ENCODE measurements around the gene MSI2.

- no peak for TF ChIP-seq ZNF274 (IDR thresholded peaks at IDR 0.05; ENCODE audit: low read depth, low read length)
- TF ChIP-seq YY1 (IDR thresholded peaks at IDR 0.05; ENCODE audit: insufficient read depth, insufficient read length), result no peak
- TF ChIP-seq SUZ12 (IDR thresholded peaks at IDR 0.05; ENCODE audit: extremely low read depth, insufficient read depth, insufficient read length), result no peak
Observed at GRCh38 chr17:57211543-57211942, 44.8 kb upstream of the MSI2 start.
